ENCODE data around the gene AKAP17A. TPM values are rescaled to one million over a fixed set of nuclear protein-coding genes. Genes with fewer than 3 reads are reported as not detected.

AKAP17A gene
- total and polyA plus RNA-seq, 2 of the 13 experiments (the other 11 are each of a cell fraction or from before 2014, with no cell fraction given): 20.5 to 26.5 TPM

Other genes starting within 250 kb of the AKAP17A start
- gene SLC25A6, start 199.5 kb upstream of the AKAP17A start, total RNA-seq (2016; rRNA removed; fragmentation: Illumina TruSeq; extraction: Trizol): 138 and 149 TPM in 2 replicates
- gene SLC25A6, start 199.5 kb upstream of the AKAP17A start, polyA plus RNA-seq (2011; rRNA removed): 581 and 646 TPM in 2 replicates
- gene ASMTL, start 138.7 kb upstream of the AKAP17A start, total RNA-seq (2016; rRNA removed; fragmentation: Illumina TruSeq; extraction: Trizol): 5.6 and 6.3 TPM in 2 replicates
- gene ASMTL, start 138.7 kb upstream of the AKAP17A start, polyA plus RNA-seq (2011; rRNA removed): 16.3 and 16.4 TPM in 2 replicates
- gene P2RY8, start 54.4 kb upstream of the AKAP17A start, total RNA-seq (2016; rRNA removed; fragmentation: Illumina TruSeq; extraction: Trizol): 0.66 and 1.0 TPM in 2 replicates
- 1.3 and 3.1 TPM in 2 replicates for gene P2RY8, start 54.4 kb upstream of the AKAP17A start, polyA plus RNA-seq (2011; rRNA removed)
- not detected in 2 replicates for gene ASMT, start 23.5 kb downstream of the AKAP17A start, total RNA-seq (2016; rRNA removed; fragmentation: Illumina TruSeq; extraction: Trizol)
- 0.04 and 0.33 TPM in 2 replicates for gene ASMT, start 23.5 kb downstream of the AKAP17A start, polyA plus RNA-seq (2011; rRNA removed)

Data from HepG2 (cell line).